HepG2 (cell line): ENCODE results near the gene LILRB3. TPM values are rescaled to one million over a fixed set of nuclear protein-coding genes. Genes with fewer than 3 reads are reported as not detected.

Experiments
- ATAC-seq: fragments of 200-7000 bp; cut with Tn5 transposase; 3 replicates; pipeline ENCODE4 v1.9.1; 2020; ENCODE audit warnings: mild to moderate bottlenecking, moderate library complexity
- BruUV-seq: library from RNA; stranded (reverse); fragments of 400-500 nt; replicated peaks from 2 replicates; lab custom pipeline; 2021; lab: Mats Ljungman, UMichigan
- CTCF ChIA-PET: fragments of 300-600 bp; formaldehyde crosslinking; extraction: SDS; loops from one replicate; lab custom pipeline; 2021; ENCODE audit warnings: low total read pairs, inconsistent platforms, low intra/inter-chr PET ratio; lab: Yijun Ruan, JAX
- POLR2A ChIA-PET: fragments of 350-600 bp; sonication (Branson Sonifier 250); formaldehyde crosslinking; loops from one replicate; lab custom pipeline; 2020; ENCODE audit warnings: antibody characterized with exemption, inconsistent platforms; lab: Yijun Ruan, JAX
- DNase-seq: peaks from one replicate; pipeline ENCODE4 v3.0.0-alpha.2; 2015; ENCODE audit warnings: low spot score
- FAIRE-seq: peaks from 3 replicates; lab custom pipeline; 2011; peaks lifted over from hg19 to GRCh38; lab: Jason Lieb, UNC
- H2AFZ ChIP-seq: one replicate; pipeline ENCODE4 v1.6.1; 2011; ENCODE audit warnings: low read length, inconsistent platforms
- H3K27ac ChIP-seq: fragments of 300-600 bp; 3 replicates; pipeline ENCODE4 v1.8.0; 2011; ENCODE audit warnings: mixed run types, mild to moderate bottlenecking, mixed read lengths, low read length, inconsistent platforms; ENCODE audit not compliant: insufficient read depth; ENCODE audit errors: extremely low read length
- H3K27me3 ChIP-seq, 2 experiments: fragments of 200-600 bp in 1 of 2; 2 replicates in 1 of 2; 3 replicates in 1 of 2; pipeline versions ENCODE4 v1.6.0 to v1.8.0; 2011; ENCODE audit warnings: low read length in 2 of 2, mild to moderate bottlenecking in 2 of 2, moderate library complexity in 2 of 2, inconsistent platforms in 1 of 2; ENCODE audit not compliant: insufficient read depth in 2 of 2, control insufficient read depth in 1 of 2
- H3K36me3 ChIP-seq, 2 experiments: fragments of 200-600 bp in 1 of 2; replicated peaks in 1 of 2; 2 replicates in 1 of 2; 3 replicates in 1 of 2; pipeline versions ENCODE4 v1.5.1 to v1.8.0; 2011; ENCODE audit warnings: low read length in 2 of 2, inconsistent platforms in 1 of 2; ENCODE audit not compliant: insufficient read depth in 2 of 2, control insufficient read depth in 1 of 2
- H3K4me1 ChIP-seq: 2 replicates; pipeline ENCODE4 v1.5.1; 2012; ENCODE audit warnings: low read length, inconsistent platforms; ENCODE audit not compliant: insufficient read depth
- H3K4me2 ChIP-seq: 2 replicates; pipeline ENCODE4 v1.6.0; 2011; ENCODE audit warnings: low read depth, low read length, inconsistent platforms
- H3K4me3 ChIP-seq, 3 experiments: fragments of 200-600 bp in 1 of 3; sonication (generic), shearing (Covaris generic) in 1 of 3; replicated peaks in 1 of 3; 2 replicates each; pipeline ENCODE4 v1.5.1; 2011 to 2016; ENCODE audit warnings: low read length in 3 of 3, inconsistent platforms in 2 of 3, low read depth in 2 of 3, mild to moderate bottlenecking in 2 of 3, control low read depth in 1 of 3, mixed read lengths in 1 of 3; ENCODE audit not compliant: insufficient read depth in 1 of 3
- H3K79me2 ChIP-seq: one replicate; pipeline ENCODE4 v1.6.1; 2011; ENCODE audit warnings: low read length, inconsistent platforms; ENCODE audit not compliant: insufficient read depth
- H3K9ac ChIP-seq: 2 replicates; pipeline ENCODE4 v1.6.0; 2011; ENCODE audit warnings: mild to moderate bottlenecking, low read depth, low read length, inconsistent platforms; ENCODE audit not compliant: insufficient read depth
- H3K9me3 ChIP-seq: 2 replicates; pipeline ENCODE4 v1.5.1; 2012; ENCODE audit warnings: mild to moderate bottlenecking, low read length
- H4K20me1 ChIP-seq: 2 replicates; pipeline ENCODE4 v1.6.0; 2011; ENCODE audit warnings: inconsistent platforms, mild to moderate bottlenecking, low read length, moderate library complexity; ENCODE audit not compliant: insufficient read depth
- CENPX ChIP-seq: sonication (generic); formaldehyde crosslinking; IDR thresholded peaks from 2 replicates; pipeline ENCODE4 v1.9.0; 2021; ENCODE audit warnings: mild to moderate bottlenecking, missing genetic modification reagents, moderate library complexity
- ETV6 ChIP-seq: sonication (generic); formaldehyde crosslinking; conservative IDR thresholded peaks from 2 replicates; pipeline ENCODE4 v1.4.0; 2020; ENCODE audit warnings: missing genetic modification reagents
- GZF1 ChIP-seq: sonication (generic); formaldehyde crosslinking; IDR thresholded peaks from 2 replicates; pipeline ENCODE4 v1.5.1; 2020; ENCODE audit warnings: mild to moderate bottlenecking, missing genetic modification reagents
- HBP1 ChIP-seq: IDR thresholded peaks from 2 replicates; pipeline ENCODE4 v1.6.1; 2016; ENCODE audit warnings: low read depth, control low read depth
- HDAC1 ChIP-seq: sonication (generic); formaldehyde crosslinking; IDR thresholded peaks from 2 replicates; pipeline ENCODE4 v1.5.1; 2020; ENCODE audit warnings: mild to moderate bottlenecking, missing genetic modification reagents
- NAIF1 ChIP-seq: sonication (generic); formaldehyde crosslinking; IDR thresholded peaks from 2 replicates; pipeline ENCODE4 v1.5.0; 2020; ENCODE audit warnings: mild to moderate bottlenecking, missing genetic modification reagents, borderline replicate concordance
- RBFOX2 ChIP-seq: fragments of 200-400 bp; formaldehyde crosslinking; IDR thresholded peaks from 2 replicates; pipeline ENCODE4 v1.6.1; 2017; ENCODE audit warnings: low read depth, mild to moderate bottlenecking, low read length
- ZBTB10 ChIP-seq: sonication (generic); formaldehyde crosslinking; IDR thresholded peaks from 2 replicates; pipeline ENCODE4 v1.4.0; 2020; ENCODE audit warnings: missing genetic modification reagents, borderline replicate concordance
- ZBTB46 ChIP-seq: sonication (generic); formaldehyde crosslinking; IDR thresholded peaks from 2 replicates; pipeline ENCODE4 v1.4.0; 2020; ENCODE audit warnings: mild to moderate bottlenecking, missing genetic modification reagents, borderline replicate concordance
- ZKSCAN8 ChIP-seq: IDR thresholded peaks from 2 replicates; pipeline ENCODE4 v1.6.1; 2016; ENCODE audit warnings: borderline replicate concordance, missing genetic modification reagents, missing compliant biosample characterization
- ZNF264 ChIP-seq: sonication (generic); formaldehyde crosslinking; IDR thresholded peaks from 2 replicates; pipeline ENCODE4 v1.4.0; 2020; ENCODE audit warnings: missing genetic modification reagents
- ZNF354B ChIP-seq: sonication (generic); formaldehyde crosslinking; IDR thresholded peaks from 2 replicates; pipeline ENCODE4 v1.8.0; 2022; ENCODE audit warnings: mild to moderate bottlenecking, missing genetic modification reagents
- WGBS: methylation state at CpG from one replicate; pipeline ENCODE4 v1.1.6; 2017; ENCODE audit warnings: low lambda C conversion rate; 5-methylcytosine and 5-hydroxymethylcytosine counted together
- in situ Hi-C: cut with HindIII; loops from 2 replicates; pipeline ENCODE4 v1.10.0; 2017; ENCODE audit warnings: low pct_unique_long_range_greater_than_20kb; ENCODE audit not compliant: extremely low pct_ligation_motif_present
- intact Hi-C: fragments of 100-400 bp; cut with micrococcal nuclease; formaldehyde crosslinking; loops from one replicate; pipeline ENCODE4 v1.10.0; 2022; ENCODE audit not compliant: unreplicated experiment
- polyA plus RNA-seq, 8 experiments: library from polyadenylated mRNA; depleted of rRNA in 3 of 8; stranded (reverse) in 7 of 8; unstranded in 1 of 8; fragments of >200 nt; fragmentation: Illumina TruSeq in 4 of 8; extraction: Trizol in 4 of 8; gene quantifications; 2 replicates each; pipeline versions ENCODE4 v1.2.1 to v1.2.3, GENCODE V29; 2011 to 2016; ENCODE audit warnings: low read depth in 4 of 8, missing spikeins in 1 of 8, mixed read lengths in 1 of 8; ENCODE audit not compliant: insufficient read depth in 1 of 8
- total RNA-seq, 5 experiments: library from RNA; depleted of rRNA; stranded (reverse); fragments of >200 nt; fragmentation: Illumina TruSeq; extraction: Trizol; gene quantifications; 2 replicates each; pipeline ENCODE4 v1.2.3, GENCODE V29; 2016; ENCODE audit warnings: low read depth in 1 of 5

Gene LILRB3
- total and polyA plus RNA-seq, 2 of the 13 experiments (the other 11 are each of a cell fraction or from before 2014, with no cell fraction given): 0.22 TPM; not detected in 1

DNA sequence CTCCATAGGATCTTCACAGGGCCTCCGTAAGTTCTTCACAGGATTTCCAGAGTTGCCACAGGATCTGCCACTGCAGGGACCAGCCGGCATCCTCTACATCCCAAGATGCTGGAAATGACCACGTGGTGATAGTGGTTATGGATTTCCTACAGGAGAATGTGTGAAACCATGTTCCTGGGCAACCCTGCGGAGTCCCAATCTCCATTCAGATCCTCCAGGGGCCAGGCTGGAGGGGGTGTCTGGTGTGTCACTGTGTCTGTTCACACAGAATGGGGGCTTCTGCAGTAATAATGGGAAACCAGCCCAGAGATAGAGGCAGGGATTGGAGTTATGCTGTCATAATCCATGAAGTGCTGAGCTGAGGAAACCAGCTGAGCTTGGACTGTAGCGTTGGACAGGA, 11.1 kb upstream of the LILRB3 start:
- H3K4me1 ChIP-seq: peaks cover 11% of the 10 kb centered on the region
- TF ChIP-seq ETV6 (CRISPR knock-in tag): no peak
- TF ChIP-seq ZKSCAN8 (CRISPR knock-in tag): no peak
- TF ChIP-seq ZNF264 (CRISPR knock-in tag): no peak
- TF ChIP-seq HBP1 (CRISPR knock-in tag): no peak
- TF ChIP-seq NAIF1 (CRISPR knock-in tag): no peak
- no peak for TF ChIP-seq HDAC1
- TF ChIP-seq ZNF354B (CRISPR knock-in tag): no peak
- no peak for TF ChIP-seq RBFOX2
- no peak for TF ChIP-seq ZBTB10 (CRISPR knock-in tag)
- no peak for TF ChIP-seq GZF1 (CRISPR knock-in tag)
- TF ChIP-seq CENPX (CRISPR knock-in tag): no peak
- no peak for TF ChIP-seq ZBTB46 (CRISPR knock-in tag)
- H3K79me2 ChIP-seq: no peaks in the 10 kb centered on the region
- no peak overlapping the region for H3K9ac ChIP-seq
- ChIA-PET POLR2A (no interaction called here), CTCF (no interaction called here)
- ATAC-seq (no peak), DNase-seq (no peak), FAIRE-seq (no peak)
- no peak overlapping the region for H2AFZ ChIP-seq
- no peak overlapping the region for H3K4me2 ChIP-seq
- no peaks in the 10 kb centered on the region for H4K20me1 ChIP-seq
- H3K9me3 ChIP-seq: no peaks in the 10 kb centered on the region
- H3K36me3 ChIP-seq: no peaks in the 10 kb centered on the region
- no peak overlapping the region for H3K27ac ChIP-seq
- BruUV-seq: no TSS peak
- no peak overlapping the region for H3K4me3 ChIP-seq
- in situ Hi-C loops: no loop called here
- H3K27me3 ChIP-seq: peaks cover 1 to 8% of the 10 kb centered on the region in 2 experiments; a peak in 3 of 5 replicates
- intact Hi-C loops: loop anchor here (5.0 kb wide), 1 partner anchor 42 kb away; the partner anchor contains the start of gene TSEN34
- WGBS: 29% methylated on average over 5 of the region's 5 CpGs
